Vagina (tissue), 2 donors: ENCODE data around the gene ACVR2B.

Source experiments
- POLR2A ChIP-seq, 2 donors: fragments of 450-650 bp; IDR thresholded peaks; one replicate each; pipeline ENCODE4 v1.6.1; 2017; ENCODE audit warnings: antibody characterized with exemption in 2 of 2, mild to moderate bottlenecking in 2 of 2, moderate library complexity in 2 of 2
- TF ChIP-seq, protein P1 (sequence below), 3 experiments: fragments of 450-650 bp in 2 of 3; fragments of 200-600 bp in 1 of 3; sonication (generic) in 1 of 3; IDR thresholded peaks; one replicate each; pipeline ENCODE4 v1.5.1; 2017 to 2019; ENCODE audit warnings: antibody characterized with exemption in 3 of 3, mild to moderate bottlenecking in 2 of 3, moderate library complexity in 2 of 3

GRCh38 chr3:38532529-38532928, 78.8 kb downstream of the ACVR2B start:
- TF ChIP-seq, protein P1, sequence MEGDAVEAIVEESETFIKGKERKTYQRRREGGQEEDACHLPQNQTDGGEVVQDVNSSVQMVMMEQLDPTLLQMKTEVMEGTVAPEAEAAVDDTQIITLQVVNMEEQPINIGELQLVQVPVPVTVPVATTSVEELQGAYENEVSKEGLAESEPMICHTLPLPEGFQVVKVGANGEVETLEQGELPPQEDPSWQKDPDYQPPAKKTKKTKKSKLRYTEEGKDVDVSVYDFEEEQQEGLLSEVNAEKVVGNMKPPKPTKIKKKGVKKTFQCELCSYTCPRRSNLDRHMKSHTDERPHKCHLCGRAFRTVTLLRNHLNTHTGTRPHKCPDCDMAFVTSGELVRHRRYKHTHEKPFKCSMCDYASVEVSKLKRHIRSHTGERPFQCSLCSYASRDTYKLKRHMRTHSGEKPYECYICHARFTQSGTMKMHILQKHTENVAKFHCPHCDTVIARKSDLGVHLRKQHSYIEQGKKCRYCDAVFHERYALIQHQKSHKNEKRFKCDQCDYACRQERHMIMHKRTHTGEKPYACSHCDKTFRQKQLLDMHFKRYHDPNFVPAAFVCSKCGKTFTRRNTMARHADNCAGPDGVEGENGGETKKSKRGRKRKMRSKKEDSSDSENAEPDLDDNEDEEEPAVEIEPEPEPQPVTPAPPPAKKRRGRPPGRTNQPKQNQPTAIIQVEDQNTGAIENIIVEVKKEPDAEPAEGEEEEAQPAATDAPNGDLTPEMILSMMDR (IDR thresholded peaks at IDR 0.05), result no peak
- no peak for TF ChIP-seq POLR2A (IDR thresholded peaks at IDR 0.05)
